GM21528 (cell line): ENCODE data around the gene CRTAP.
"Not testable (repeated sequence)": the region's sequence is repeated elsewhere in the genome, so short reads cannot be mapped to it uniquely, and the experiment has no call there.

Source experiments
- ATAC-seq: cut with Tn5 transposase; IDR thresholded peaks from one replicate; pipeline ENCODE4 v1.9.1; 2021; ENCODE audit warnings: mild to moderate bottlenecking, moderate library complexity; ENCODE audit not compliant: unreplicated experiment, low FRiP score

CRTAP gene

GRCh38 chr3:33171580-33171979, 57.8 kb downstream of the CRTAP start:
- ATAC-seq, result no peak

GRCh38 chr3:33173103-33173502, 59.3 kb downstream of the CRTAP start:
- no peak for ATAC-seq

GRCh38 chr3:33173672-33174071, 59.9 kb downstream of the CRTAP start:
- ATAC-seq, result no peak

- ATAC-seq, result no peak
Measured at GRCh38 chr3:33174095-33174494, 60.3 kb downstream of the CRTAP start.

GRCh38 chr3:33174711-33175414, 61.0 kb downstream of the CRTAP start:
- ATAC-seq, result no peak

GRCh38 chr3:33179132-33179531, 65.3 kb downstream of the CRTAP start:
- no peak for ATAC-seq

GRCh38 chr3:33181229-33181628, 67.4 kb downstream of the CRTAP start:
- no peak for ATAC-seq

GRCh38 chr3:33181641-33182040, 67.8 kb downstream of the CRTAP start:
- ATAC-seq, result not testable (repeated sequence)

GRCh38 chr3:33184863-33185262, 71.0 kb downstream of the CRTAP start:
- no peak for ATAC-seq

- no peak for ATAC-seq
Measured at GRCh38 chr3:33186524-33187367, 72.9 kb downstream of the CRTAP start.

- no peak for ATAC-seq
Measured at GRCh38 chr3:33187368-33187634, 73.5 kb downstream of the CRTAP start.

GRCh38 chr3:33194303-33194702, 80.5 kb downstream of the CRTAP start:
- ATAC-seq, result no peak

- ATAC-seq, result no peak
Measured at GRCh38 chr3:33196538-33196937, 82.7 kb downstream of the CRTAP start.
